ENCODE data around the gene SETBP1.

GRCh38 chr18:44796429-44797428 is 116.0 kb downstream of the SETBP1 start:
- no peak for TF ChIP-seq CTCF (tag by site-specific recombination; IDR thresholded peaks at IDR 0.05)
- no peak for TF ChIP-seq ZNF16 (tag by site-specific recombination; IDR thresholded peaks at IDR 0.05; ENCODE audit: low read depth)
- no peak for TF ChIP-seq ZNF501 (tag by site-specific recombination; IDR thresholded peaks at IDR 0.05)
- TF ChIP-seq PRDM4 (tag by site-specific recombination; IDR thresholded peaks at IDR 0.05) = no peak
- no peak for TF ChIP-seq ZFHX2 (tag by site-specific recombination; conservative IDR thresholded peaks at IDR 0.05)
- no peak for TF ChIP-seq ZNF23 (tag by site-specific recombination; IDR thresholded peaks at IDR 0.05; ENCODE audit: borderline replicate concordance)
- TF ChIP-seq ZBTB17 (tag by site-specific recombination; IDR thresholded peaks at IDR 0.05) = no peak
- TF ChIP-seq ZNF549 (tag by site-specific recombination; IDR thresholded peaks at IDR 0.05) = no peak
- TF ChIP-seq ZBTB8A (tag by site-specific recombination; IDR thresholded peaks at IDR 0.05) = no peak
- TF ChIP-seq ZNF660 (tag by site-specific recombination; IDR thresholded peaks at IDR 0.05) = no peak
- TF ChIP-seq ZBTB7A (tag by site-specific recombination; IDR thresholded peaks at IDR 0.05; ENCODE audit: low read depth) = no peak
